ENCODE data around the gene DEDD2.

GRCh38 chr19:42193706-42194105 lies 23.8 kb downstream of the DEDD2 start:
- TF ChIP-seq POLR2AphosphoS5 (IDR thresholded peaks at IDR 0.05; ENCODE audit: borderline replicate concordance, low read depth, low read length) (no peak), EZH2 (IDR thresholded peaks at IDR 0.05) (no peak)

Measured in SK-N-MC (cell line).